A549 (cell line): ENCODE results near the gene VGLL3. TPM values are rescaled to one million over a fixed set of nuclear protein-coding genes. Genes with fewer than 3 reads are reported as not detected.
"Not testable (repeated sequence)": the region's sequence is repeated elsewhere in the genome, so short reads cannot be mapped to it uniquely, and the experiment has no call there.

ENCODE experiments used
- ATAC-seq, 2 experiments: fragments of 200-7000 bp in 1 of 2; fragments of >200 bp in 1 of 2; cut with Nextera tagmentation in 1 of 2; cut with Tn5 transposase in 1 of 2; 3 replicates each; pipeline versions ENCODE4 v1.8.0 to v1.9.1; 2018 to 2020; ENCODE audit warnings: mild to moderate bottlenecking in 1 of 2, moderate library complexity in 1 of 2
- CTCF ChIA-PET: fragments of 300-600 bp; sonication (Branson Sonifier 250); formaldehyde crosslinking; extraction: SDS; loops from one replicate; lab custom pipeline; 2021; ENCODE audit warnings: antibody characterized with exemption, inconsistent platforms; lab: Yijun Ruan, JAX
- POLR2A ChIA-PET: fragments of 350-600 bp; formaldehyde crosslinking; extraction: SDS; loops from one replicate; lab custom pipeline; 2021; ENCODE audit warnings: antibody characterized with exemption, inconsistent platforms; lab: Yijun Ruan, JAX
- DNase-seq, 2 experiments: peaks; one replicate each; pipeline versions ENCODE4 v3.0.0 to v3.0.0-alpha.2; 2011 to 2016; ENCODE audit warnings: low read depth in 1 of 2, low spot score in 1 of 2
- FAIRE-seq: peaks from 2 replicates; lab custom pipeline; 2011; peaks lifted over from hg19 to GRCh38; lab: Jason Lieb, UNC
- H3K27ac ChIP-seq, 2 experiments: fragments of >200 bp; sonication (Bioruptor Twin); formaldehyde crosslinking; 3 replicates each; pipeline ENCODE4 v1.5.1; 2016 to 2017
- H3K4me1 ChIP-seq: fragments of >200 bp; sonication (Bioruptor Twin); formaldehyde crosslinking; 3 replicates; pipeline ENCODE4 v1.6.1; 2016
- H3K4me2 ChIP-seq: fragments of >200 bp; sonication (Bioruptor Twin); formaldehyde crosslinking; 3 replicates; pipeline ENCODE4 v1.6.1; 2016
- H3K4me3 ChIP-seq: fragments of >200 bp; sonication (Bioruptor Twin); formaldehyde crosslinking; 3 replicates; pipeline ENCODE4 v1.5.1; 2016
- H3K9me3 ChIP-seq: fragments of >200 bp; sonication (Bioruptor Twin); formaldehyde crosslinking; 3 replicates; pipeline ENCODE4 v1.6.1; 2016
- CEBPB ChIP-seq, 2 experiments: fragments of >200 bp in 1 of 2; sonication (Bioruptor Twin) in 1 of 2; formaldehyde crosslinking in 1 of 2; IDR thresholded peaks; 2 replicates each; pipeline ENCODE4 v1.6.1; 2012 to 2016
- EHF ChIP-seq: fragments of 250-450 bp; sonication (Bioruptor Pico); IDR thresholded peaks from 2 replicates; pipeline ENCODE4 v1.5.0; 2020; ENCODE audit warnings: mild to moderate bottlenecking
- ESRRA ChIP-seq: fragments of 150-350 bp; IDR thresholded peaks from 2 replicates; pipeline ENCODE4 v1.6.1; 2014; ENCODE audit warnings: mild to moderate bottlenecking, low read length, borderline replicate concordance
- FOXS1 ChIP-seq: fragments of 250-450 bp; sonication (Bioruptor Pico); IDR thresholded peaks from 2 replicates; pipeline ENCODE4 v1.5.0; 2020; ENCODE audit warnings: mild to moderate bottlenecking, moderate library complexity
- HDAC2 ChIP-seq: fragments of 200-600 bp; sonication (generic); IDR thresholded peaks from 2 replicates; pipeline ENCODE4 v1.6.1; 2016
- MAFK ChIP-seq: fragments of 450-650 bp; IDR thresholded peaks from 2 replicates; pipeline ENCODE4 v1.6.1; 2014; ENCODE audit not compliant: partially characterized antibody
- MAZ ChIP-seq: fragments of 150-350 bp; IDR thresholded peaks from 2 replicates; pipeline ENCODE4 v1.6.1; 2014; ENCODE audit warnings: antibody characterized with exemption, low read depth, low read length, borderline replicate concordance
- NFE2L2 ChIP-seq: fragments of 150-350 bp; conservative IDR thresholded peaks from 2 replicates; pipeline ENCODE4 v1.6.1; 2014; ENCODE audit warnings: low read length
- NPAS2 ChIP-seq: fragments of 250-450 bp; sonication (Bioruptor Pico); IDR thresholded peaks from 2 replicates; pipeline ENCODE4 v1.8.0; 2022; ENCODE audit warnings: mild to moderate bottlenecking, moderate library complexity, borderline replicate concordance
- RARB ChIP-seq: fragments of 250-450 bp; sonication (Bioruptor Pico); IDR thresholded peaks from 2 replicates; pipeline ENCODE4 v1.8.0; 2021; ENCODE audit warnings: mild to moderate bottlenecking, moderate library complexity
- ZC3H11A ChIP-seq: fragments of 450-650 bp; IDR thresholded peaks from 2 replicates; pipeline ENCODE4 v1.6.1; 2014; ENCODE audit warnings: antibody characterized with exemption, mild to moderate bottlenecking
- WGBS: methylation state at CpG from one replicate; pipeline ENCODE4 v1.1.6; 2017; ENCODE audit errors: missing lambda C conversion rate; 5-methylcytosine and 5-hydroxymethylcytosine counted together
- polyA plus RNA-seq, 4 experiments: library from polyadenylated mRNA; depleted of rRNA in 3 of 4; stranded (reverse); fragments of >200 nt; fragmentation: RNase III in 1 of 4; extraction: RNeasy Plus Mini Kit Qiagen cat#74134 plus additional on column Dnase treatment in 1 of 4; gene quantifications; 2 replicates in 3 of 4; 3 replicates in 1 of 4; pipeline ENCODE4 v1.2.3, GENCODE V29; 2011 to 2017
- TF ChIP-seq, protein P1 (sequence below): IDR thresholded peaks from 2 replicates; pipeline ENCODE4 v1.6.1; 2012; ENCODE audit warnings: low read depth, borderline replicate concordance
- TF ChIP-seq, protein P2 (sequence below): IDR thresholded peaks from 2 replicates; pipeline ENCODE4 v1.6.1; 2012
- TF ChIP-seq, protein P3 (sequence below): fragments of >200 bp; sonication (Bioruptor Twin); formaldehyde crosslinking; IDR thresholded peaks from 3 replicates; pipeline ENCODE4 v1.5.1; 2016
- TF ChIP-seq, protein P4 (sequence below): fragments of >200 bp; sonication (Bioruptor Twin); formaldehyde crosslinking; IDR thresholded peaks from 2 replicates; pipeline ENCODE4 v1.6.1; 2016

Gene VGLL3
- polyA plus RNA-seq, 2 of the 4 experiments (the other 2 are of a cell fraction): 4.3 to 13.0 TPM

DNA sequence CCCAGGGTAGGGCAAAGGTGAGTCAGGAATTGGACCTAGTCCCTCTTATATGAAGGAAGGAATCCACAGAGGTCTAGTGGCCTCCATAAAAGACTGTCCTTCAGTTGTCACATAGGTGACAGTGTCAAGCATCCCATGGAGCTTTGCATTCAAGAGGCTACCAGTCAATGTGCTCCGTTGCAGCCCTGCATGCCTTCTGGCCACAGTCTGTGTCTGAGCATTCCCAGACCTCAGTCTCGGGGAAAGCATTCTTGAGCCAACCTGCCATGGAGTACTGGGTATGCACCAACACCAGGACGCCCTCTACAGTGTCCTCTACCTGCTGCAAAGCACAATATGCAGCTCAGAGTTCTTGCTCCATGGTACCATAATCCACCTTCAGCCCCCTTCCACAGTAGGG, 46.7 kb upstream of the VGLL3 start (continued):
- TF ChIP-seq FOXS1 (CRISPR knock-in tag): no peak

DNA sequence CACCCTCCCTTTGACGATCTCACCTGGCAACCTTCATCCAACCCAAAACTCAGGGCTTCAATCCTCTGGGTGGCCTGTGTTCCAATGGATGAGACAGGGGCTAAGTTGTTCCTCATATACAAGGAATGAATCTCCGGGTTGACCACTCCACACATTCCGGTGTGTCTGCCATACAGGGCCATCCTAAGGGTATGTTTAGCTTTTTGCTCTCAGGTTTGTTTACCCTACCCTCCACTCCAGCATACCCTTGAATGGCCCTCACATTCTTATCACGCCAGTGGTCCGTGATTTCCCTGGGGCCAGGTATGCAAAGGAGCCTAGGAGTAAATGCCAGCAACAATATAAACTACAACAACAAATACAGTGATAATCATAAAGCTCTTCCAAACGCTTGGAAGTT, 45.7 kb upstream of the VGLL3 start:
- H3K27ac ChIP-seq: no peak overlapping the region
- H3K4me1 ChIP-seq: no peaks in the 10 kb centered on the region
- DNase-seq (no peak), FAIRE-seq (no peak), ATAC-seq (no peak)
- ChIA-PET CTCF (no interaction called here), POLR2A (no interaction called here)
- no peak for TF ChIP-seq NPAS2 (CRISPR knock-in tag)
- TF ChIP-seq CEBPB (IDR thresholded peaks at IDR 0.05): no peak
- no peaks in the 10 kb centered on the region for H3K9me3 ChIP-seq
- 81% methylated on average over 6 of the region's 6 CpGs for WGBS
- no peak overlapping the region for H3K4me2 ChIP-seq
- H3K4me3 ChIP-seq: no peak overlapping the region

DNA sequence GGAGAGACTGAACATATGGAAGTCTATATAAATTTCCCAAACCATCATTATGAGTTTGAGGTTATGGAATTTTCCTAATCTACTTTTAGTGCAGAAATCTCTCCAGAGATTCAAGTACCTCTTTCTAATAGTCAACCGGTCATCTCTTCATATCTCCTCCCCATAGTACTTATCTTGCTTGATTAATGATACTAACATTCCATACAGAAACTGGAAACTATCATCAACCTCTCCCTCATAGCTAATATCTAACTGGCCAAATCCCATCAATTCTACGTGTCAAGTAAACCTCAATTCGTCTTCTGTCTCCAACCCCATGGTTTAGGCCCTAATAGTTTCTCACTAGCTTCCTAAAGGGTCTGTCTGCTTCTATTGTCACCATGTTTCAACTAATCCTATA, 44.4 kb upstream of the VGLL3 start:
- Histone ChIP-seq H3K4me3 (no peak overlapping the region), H3K27ac (no peak overlapping the region), H3K4me1 (no peaks in the 10 kb centered on the region), H3K9me3 (no peaks in the 10 kb centered on the region), H3K4me2 (no peak overlapping the region)
- DNase-seq: no peak
- no peak for ATAC-seq
- TF ChIP-seq HDAC2: no peak
- TF ChIP-seq, protein P1, sequence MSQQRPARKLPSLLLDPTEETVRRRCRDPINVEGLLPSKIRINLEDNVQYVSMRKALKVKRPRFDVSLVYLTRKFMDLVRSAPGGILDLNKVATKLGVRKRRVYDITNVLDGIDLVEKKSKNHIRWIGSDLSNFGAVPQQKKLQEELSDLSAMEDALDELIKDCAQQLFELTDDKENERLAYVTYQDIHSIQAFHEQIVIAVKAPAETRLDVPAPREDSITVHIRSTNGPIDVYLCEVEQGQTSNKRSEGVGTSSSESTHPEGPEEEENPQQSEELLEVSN: no peak
- no peak for TF ChIP-seq ESRRA
- WGBS: 64% methylated on average over 3 of the region's 3 CpGs
- no peak for FAIRE-seq
- POLR2A ChIA-PET: no interaction called here
- CTCF ChIA-PET: interaction anchor here (0.7 kb wide), 1 partner anchor 28 kb away, joined by 3 read pairs; no protein-coding TSS in a partner anchor

DNA sequence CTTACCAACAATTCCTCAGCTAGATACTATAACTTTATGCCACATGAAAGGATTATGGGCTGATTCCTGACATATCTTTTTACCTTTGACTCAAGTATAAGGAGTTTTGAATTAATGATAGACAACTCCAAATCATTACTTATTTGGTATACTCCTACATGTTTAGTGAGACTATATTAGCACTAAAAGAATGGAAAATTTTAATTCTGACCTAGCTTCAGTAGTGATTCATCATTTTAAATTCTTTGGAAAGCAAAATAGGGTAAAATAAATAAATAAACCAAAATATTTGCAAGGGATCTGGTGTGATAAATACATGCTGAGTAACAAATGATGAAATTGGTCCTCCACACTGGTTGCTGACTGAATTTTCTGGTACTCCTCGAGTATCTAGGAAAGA, 42.3 kb upstream of the VGLL3 start:
- DNase-seq (no peak), ATAC-seq (no peak), FAIRE-seq (no peak)
- H3K4me2 ChIP-seq: no peak overlapping the region
- POLR2A ChIA-PET: no interaction called here
- no peaks in the 10 kb centered on the region for H3K9me3 ChIP-seq
- no peak overlapping the region for H3K4me3 ChIP-seq
- TF ChIP-seq NFE2L2: no peak
- no peak for TF ChIP-seq CEBPB (IDR thresholded peaks at IDR 0.05)
- no peak overlapping the region for H3K27ac ChIP-seq
- no peaks in the 10 kb centered on the region for H3K4me1 ChIP-seq
- 6% methylated on average over 1 of the region's 1 CpG for WGBS
- CTCF ChIA-PET: interaction anchor here (1.0 kb wide), 1 partner anchor 26 kb away, joined by 3 read pairs; no protein-coding TSS in a partner anchor

DNA sequence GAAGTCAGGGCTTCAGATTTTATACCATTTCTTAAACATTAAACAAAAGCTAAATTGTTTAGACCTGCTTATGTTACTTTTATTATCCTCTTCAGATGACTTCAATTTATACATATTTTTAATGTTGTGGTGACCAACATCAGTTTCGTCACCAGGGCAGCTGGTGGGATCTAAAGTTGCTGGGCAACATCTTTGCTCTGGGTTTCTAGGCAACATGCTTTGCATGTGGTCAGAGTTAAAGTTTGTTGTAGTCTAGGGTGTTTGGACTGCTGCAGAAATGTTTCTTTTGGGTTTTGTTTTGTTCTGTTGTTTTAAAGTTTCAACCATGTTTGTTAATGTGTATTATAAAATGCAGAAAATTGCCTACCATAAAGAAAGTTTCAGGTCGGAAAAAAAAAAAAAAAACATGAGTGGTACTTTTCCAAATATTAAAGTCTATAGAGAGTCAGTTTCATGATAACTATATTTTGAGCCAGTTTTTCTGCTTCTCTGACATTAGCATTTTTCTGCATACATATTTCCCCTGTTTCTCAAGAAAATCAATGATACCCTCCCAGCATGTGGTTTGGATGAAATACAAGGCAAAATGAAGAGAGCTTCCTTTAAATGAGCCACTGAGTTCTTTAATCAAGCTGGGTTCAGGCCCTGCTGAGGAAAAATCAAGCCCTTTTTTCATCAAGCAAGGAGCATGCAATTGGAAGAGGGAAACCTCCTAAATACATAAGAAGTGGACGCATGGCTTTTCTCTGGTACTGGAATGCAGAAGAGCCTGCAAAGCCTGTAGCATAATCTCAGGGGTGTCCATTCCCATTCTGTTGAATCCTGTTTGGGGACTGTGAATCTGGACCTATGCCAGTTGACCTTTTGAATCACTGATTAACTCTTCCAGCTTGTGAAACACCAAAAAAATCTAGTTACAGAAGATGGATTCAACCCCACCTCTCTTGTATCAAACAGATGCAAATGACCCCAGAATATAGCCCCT, 35.0 kb upstream of the VGLL3 start:
- peaks cover 6% of the 10 kb centered on the region; the same call in 2 of the 3 replicates for H3K4me1 ChIP-seq
- TF ChIP-seq, protein P2, sequence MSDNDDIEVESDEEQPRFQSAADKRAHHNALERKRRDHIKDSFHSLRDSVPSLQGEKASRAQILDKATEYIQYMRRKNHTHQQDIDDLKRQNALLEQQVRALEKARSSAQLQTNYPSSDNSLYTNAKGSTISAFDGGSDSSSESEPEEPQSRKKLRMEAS: no peak
- TF ChIP-seq, protein P3, sequence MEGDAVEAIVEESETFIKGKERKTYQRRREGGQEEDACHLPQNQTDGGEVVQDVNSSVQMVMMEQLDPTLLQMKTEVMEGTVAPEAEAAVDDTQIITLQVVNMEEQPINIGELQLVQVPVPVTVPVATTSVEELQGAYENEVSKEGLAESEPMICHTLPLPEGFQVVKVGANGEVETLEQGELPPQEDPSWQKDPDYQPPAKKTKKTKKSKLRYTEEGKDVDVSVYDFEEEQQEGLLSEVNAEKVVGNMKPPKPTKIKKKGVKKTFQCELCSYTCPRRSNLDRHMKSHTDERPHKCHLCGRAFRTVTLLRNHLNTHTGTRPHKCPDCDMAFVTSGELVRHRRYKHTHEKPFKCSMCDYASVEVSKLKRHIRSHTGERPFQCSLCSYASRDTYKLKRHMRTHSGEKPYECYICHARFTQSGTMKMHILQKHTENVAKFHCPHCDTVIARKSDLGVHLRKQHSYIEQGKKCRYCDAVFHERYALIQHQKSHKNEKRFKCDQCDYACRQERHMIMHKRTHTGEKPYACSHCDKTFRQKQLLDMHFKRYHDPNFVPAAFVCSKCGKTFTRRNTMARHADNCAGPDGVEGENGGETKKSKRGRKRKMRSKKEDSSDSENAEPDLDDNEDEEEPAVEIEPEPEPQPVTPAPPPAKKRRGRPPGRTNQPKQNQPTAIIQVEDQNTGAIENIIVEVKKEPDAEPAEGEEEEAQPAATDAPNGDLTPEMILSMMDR: no peak
- TF ChIP-seq, protein P1: no peak
- TF ChIP-seq RARB (CRISPR knock-in tag) (no peak), EHF (CRISPR knock-in tag) (no peak), MAZ (no peak), ZC3H11A (no peak), MAFK (no peak)
- TF ChIP-seq, protein P4, sequence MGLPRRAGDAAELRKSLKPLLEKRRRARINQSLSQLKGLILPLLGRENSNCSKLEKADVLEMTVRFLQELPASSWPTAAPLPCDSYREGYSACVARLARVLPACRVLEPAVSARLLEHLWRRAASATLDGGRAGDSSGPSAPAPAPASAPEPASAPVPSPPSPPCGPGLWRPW: no peak
- TF ChIP-seq, all 56 proteins: peak for 0
- ChIA-PET POLR2A (no interaction called here), CTCF (interaction anchor here (0.9 kb wide), 1 partner anchor 9 kb away, joined by 3 read pairs; no protein-coding TSS in a partner anchor)
- Histone ChIP-seq H3K9me3 (no peaks in the 10 kb centered on the region), H3K4me2 (no peak overlapping the region), H3K27ac (no peak overlapping the region), H3K4me3 (no peak overlapping the region)
- ATAC-seq: no peak
- no peak for FAIRE-seq
- WGBS: 69% methylated on average over 3 of the region's 3 CpGs
- DNase-seq: no peak

DNA sequence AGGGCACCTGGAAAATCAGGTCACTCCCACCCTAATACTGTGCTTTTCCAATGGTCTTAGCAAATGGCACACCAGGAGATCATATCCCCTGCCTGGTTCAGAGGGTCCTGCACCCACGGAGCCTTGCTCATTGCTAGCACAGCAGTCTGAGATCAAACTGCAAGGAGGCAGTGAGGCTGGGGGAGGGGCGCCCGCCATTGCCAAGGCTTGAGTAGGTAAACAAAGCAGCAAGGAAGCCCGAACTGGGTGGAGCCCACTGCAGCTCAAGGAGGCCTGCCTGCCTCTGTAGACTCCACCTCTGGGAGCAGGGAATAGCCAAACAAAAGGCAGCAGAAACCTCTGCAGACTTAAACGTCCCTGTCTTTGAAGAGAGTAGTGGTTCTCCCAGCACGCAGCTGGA, 26.4 kb upstream of the VGLL3 start:
- H3K4me3 ChIP-seq, DNase-seq, POLR2A ChIA-PET, H3K27ac ChIP-seq, H3K4me1 ChIP-seq, H3K9me3 ChIP-seq, ATAC-seq, FAIRE-seq, H3K4me2 ChIP-seq: not testable (repeated sequence)
- whole genome bisulfite sequencing: 40% methylated on average over 6 of the region's 6 CpGs
- CTCF ChIA-PET: interaction anchor here (1.1 kb wide), 1 partner anchor 66 kb away, joined by 3 read pairs; no protein-coding TSS in a partner anchor
